OCI-LY1 (cell line): ENCODE data around the gene TUBB3.

ENCODE experiments used
- H2AFZ ChIP-seq: fragments of 200-600 bp; sonication (generic), shearing (Covaris generic); 2 replicates; pipeline ENCODE4 v1.6.0; 2014; ENCODE audit warnings: antibody characterized with exemption, mild to moderate bottlenecking, low read length
- H3F3A ChIP-seq: fragments of 200-600 bp; sonication (generic), shearing (Covaris generic); 2 replicates; pipeline ENCODE4 v1.6.0; 2014; ENCODE audit warnings: mild to moderate bottlenecking, antibody characterized with exemption, low read length, moderate library complexity; ENCODE audit not compliant: insufficient read depth
- H3K27ac ChIP-seq: fragments of 200-600 bp; sonication (generic); 2 replicates; pipeline ENCODE4 v1.5.1; 2014; ENCODE audit warnings: low read length, mixed run types, mild to moderate bottlenecking, low read depth; ENCODE audit not compliant: poor library complexity, severe bottlenecking
- H3K27me3 ChIP-seq: fragments of 200-600 bp; sonication (generic); 2 replicates; pipeline ENCODE4 v1.6.0; 2014; ENCODE audit warnings: antibody characterized with exemption, mild to moderate bottlenecking, low read length, moderate library complexity; ENCODE audit not compliant: insufficient read depth
- H3K36me3 ChIP-seq: fragments of 200-600 bp; sonication (generic); 2 replicates; pipeline ENCODE4 v1.6.1; 2014; ENCODE audit warnings: mild to moderate bottlenecking, antibody characterized with exemption, low read length, moderate library complexity, mixed read lengths; ENCODE audit not compliant: insufficient read depth
- H3K4me1 ChIP-seq: fragments of 200-600 bp; sonication (generic); 2 replicates; pipeline ENCODE4 v1.5.1; 2014; ENCODE audit warnings: mild to moderate bottlenecking, low read length, moderate library complexity; ENCODE audit not compliant: insufficient read depth, severe bottlenecking
- H3K4me2 ChIP-seq: fragments of 200-600 bp; sonication (generic), shearing (Covaris generic); 2 replicates; pipeline ENCODE4 v1.6.1; 2014; ENCODE audit warnings: low read length
- H3K4me3 ChIP-seq: fragments of 200-600 bp; sonication (generic); 2 replicates; pipeline ENCODE4 v1.5.1; 2014; ENCODE audit warnings: low read length, low read depth, mild to moderate bottlenecking, mixed read lengths; ENCODE audit not compliant: poor library complexity, severe bottlenecking
- H3K79me2 ChIP-seq: fragments of 200-600 bp; shearing (Covaris generic); 2 replicates; pipeline ENCODE4 v1.6.1; 2016; ENCODE audit warnings: mixed run types, low read length, mixed read lengths; ENCODE audit not compliant: insufficient read depth
- H3K9ac ChIP-seq: fragments of 200-600 bp; sonication (generic), shearing (Covaris generic); 2 replicates; pipeline ENCODE4 v1.6.1; 2014; ENCODE audit warnings: mild to moderate bottlenecking, low read length, mixed read lengths
- H3K9me2 ChIP-seq: fragments of 200-600 bp; sonication (generic), shearing (Covaris generic); 2 replicates; pipeline ENCODE4 v1.6.1; 2014; ENCODE audit warnings: low read depth, mild to moderate bottlenecking, low read length, mixed read lengths
- H3K9me3 ChIP-seq: fragments of 200-600 bp; shearing (Covaris generic); 2 replicates; pipeline ENCODE4 v1.6.1; 2014; ENCODE audit warnings: low read length, mixed read lengths
- H4K20me1 ChIP-seq: fragments of 200-600 bp; sonication (generic), shearing (Covaris generic); 2 replicates; pipeline ENCODE4 v1.6.0; 2016; ENCODE audit warnings: mild to moderate bottlenecking, low read length; ENCODE audit not compliant: insufficient read depth
- EZH2 ChIP-seq: fragments of 200-600 bp; sonication (generic), shearing (Covaris generic); IDR thresholded peaks from 2 replicates; pipeline ENCODE4 v1.8.0; 2017; ENCODE audit warnings: borderline replicate concordance, mixed run types, mild to moderate bottlenecking, antibody characterized with exemption, low read length, moderate library complexity, mixed read lengths
- TF ChIP-seq, protein P1 (sequence below): fragments of 200-600 bp; sonication (generic), shearing (Covaris generic); IDR thresholded peaks from 2 replicates; pipeline ENCODE4 v1.5.1; 2017; ENCODE audit warnings: mild to moderate bottlenecking, antibody characterized with exemption, low read length, moderate library complexity, mixed read lengths

Gene TUBB3

DNA sequence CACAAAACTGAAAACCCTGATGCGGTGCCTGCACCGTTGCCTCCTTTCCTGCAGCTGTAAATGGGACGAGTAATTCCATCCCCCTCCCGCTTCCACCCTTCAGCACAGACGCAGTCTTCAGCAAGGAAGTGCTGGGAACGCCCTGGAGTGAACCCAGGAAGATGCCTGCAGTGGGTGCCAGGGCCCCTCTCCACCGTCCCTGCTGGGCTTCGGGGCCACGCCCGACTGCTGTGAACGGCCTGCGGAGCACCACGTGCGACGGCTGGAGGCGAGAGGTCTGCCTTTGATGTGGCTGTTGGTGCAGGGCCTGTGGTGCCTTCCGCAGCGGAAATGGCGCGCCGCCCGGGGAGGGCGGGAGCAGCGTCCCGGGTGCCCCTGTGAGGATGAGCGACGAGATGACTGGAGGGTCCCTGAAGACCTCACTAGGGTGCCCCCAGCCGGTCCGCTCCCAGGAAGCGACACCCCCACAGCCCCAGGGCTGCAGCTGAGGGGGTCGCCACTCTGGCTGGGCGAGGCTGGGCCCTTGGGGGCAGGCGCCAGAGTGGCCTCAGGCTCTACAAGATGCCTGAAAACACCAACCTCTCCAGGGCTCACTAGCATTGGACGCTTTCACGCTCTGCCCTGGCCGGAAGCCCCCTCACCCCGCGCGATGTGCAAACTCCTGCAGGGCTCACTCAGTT, 5.2 kb upstream of the TUBB3 start:
- peak overlapping the region; percentile 83 for H3K4me2 ChIP-seq
- H3K4me3 ChIP-seq = peak overlapping the region; percentile 56
- H3K4me1 ChIP-seq = peaks cover 34% of the 10 kb centered on the region
- no peaks in the 10 kb centered on the region for H3K79me2 ChIP-seq
- H3K9ac ChIP-seq = peak overlapping the region; percentile 64
- no peaks in the 10 kb centered on the region for H4K20me1 ChIP-seq
- no peaks in the 10 kb centered on the region for H3K9me2 ChIP-seq
- H3K9me3 ChIP-seq = no peaks in the 10 kb centered on the region
- H3K36me3 ChIP-seq = peaks cover 9% of the 10 kb centered on the region; the same call in 1 of the 2 replicates
- peak overlapping the region; percentile 86 for H3K27ac ChIP-seq
- TF ChIP-seq, protein P1, sequence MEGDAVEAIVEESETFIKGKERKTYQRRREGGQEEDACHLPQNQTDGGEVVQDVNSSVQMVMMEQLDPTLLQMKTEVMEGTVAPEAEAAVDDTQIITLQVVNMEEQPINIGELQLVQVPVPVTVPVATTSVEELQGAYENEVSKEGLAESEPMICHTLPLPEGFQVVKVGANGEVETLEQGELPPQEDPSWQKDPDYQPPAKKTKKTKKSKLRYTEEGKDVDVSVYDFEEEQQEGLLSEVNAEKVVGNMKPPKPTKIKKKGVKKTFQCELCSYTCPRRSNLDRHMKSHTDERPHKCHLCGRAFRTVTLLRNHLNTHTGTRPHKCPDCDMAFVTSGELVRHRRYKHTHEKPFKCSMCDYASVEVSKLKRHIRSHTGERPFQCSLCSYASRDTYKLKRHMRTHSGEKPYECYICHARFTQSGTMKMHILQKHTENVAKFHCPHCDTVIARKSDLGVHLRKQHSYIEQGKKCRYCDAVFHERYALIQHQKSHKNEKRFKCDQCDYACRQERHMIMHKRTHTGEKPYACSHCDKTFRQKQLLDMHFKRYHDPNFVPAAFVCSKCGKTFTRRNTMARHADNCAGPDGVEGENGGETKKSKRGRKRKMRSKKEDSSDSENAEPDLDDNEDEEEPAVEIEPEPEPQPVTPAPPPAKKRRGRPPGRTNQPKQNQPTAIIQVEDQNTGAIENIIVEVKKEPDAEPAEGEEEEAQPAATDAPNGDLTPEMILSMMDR = no peak
- no peak for TF ChIP-seq EZH2
- no peaks in the 10 kb centered on the region for H3F3A ChIP-seq
- H2AFZ ChIP-seq = no peak overlapping the region
- H3K27me3 ChIP-seq = no peaks in the 10 kb centered on the region

DNA sequence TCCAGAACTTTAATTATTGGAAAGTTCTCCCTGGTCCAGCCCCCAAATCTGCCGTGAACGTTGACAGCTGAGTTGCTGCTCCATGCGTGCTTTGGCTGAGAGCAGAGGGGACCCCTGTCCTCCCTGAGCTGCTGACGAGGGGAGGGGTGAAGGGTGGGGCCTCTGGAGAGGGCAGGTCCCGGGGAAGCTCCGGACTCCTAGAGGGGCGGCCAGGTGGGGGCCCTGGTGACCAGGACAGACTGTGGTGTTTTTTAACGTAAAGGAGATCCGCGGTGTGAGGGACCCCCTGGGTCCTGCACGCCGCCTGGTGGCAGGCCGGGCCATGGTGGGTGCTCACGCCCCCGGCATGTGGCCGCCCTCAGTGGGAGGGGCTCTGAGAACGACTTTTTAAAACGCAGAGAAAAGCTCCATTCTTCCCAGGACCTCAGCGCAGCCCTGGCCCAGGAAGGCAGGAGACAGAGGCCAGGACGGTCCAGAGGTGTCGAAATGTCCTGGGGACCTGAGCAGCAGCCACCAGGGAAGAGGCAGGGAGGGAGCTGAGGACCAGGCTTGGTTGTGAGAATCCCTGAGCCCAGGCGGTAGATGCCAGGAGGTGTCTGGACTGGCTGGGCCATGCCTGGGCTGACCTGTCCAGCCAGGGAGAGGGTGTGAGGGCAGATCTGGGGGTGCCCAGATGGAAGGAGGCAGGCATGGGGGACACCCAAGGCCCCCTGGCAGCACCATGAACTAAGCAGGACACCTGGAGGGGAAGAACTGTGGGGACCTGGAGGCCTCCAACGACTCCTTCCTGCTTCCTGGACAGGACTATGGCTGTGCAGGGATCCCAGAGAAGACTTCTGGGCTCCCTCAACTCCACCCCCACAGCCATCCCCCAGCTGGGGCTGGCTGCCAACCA, 4.4 kb upstream of the TUBB3 start, which contains the start of gene MC1R:
MC1R (plus strand) TSS at position 410 of the 895 bp plus-strand sequence; CDS start at position 807, 397 bp downstream.
- no peak within 1 kb of the TSS for H2AFZ ChIP-seq
- peaks cover 39% of the 10 kb centered on the region for H3K4me1 ChIP-seq
- no peak for TF ChIP-seq EZH2
- TF ChIP-seq, protein P1 = peak; percentile 75

DNA sequence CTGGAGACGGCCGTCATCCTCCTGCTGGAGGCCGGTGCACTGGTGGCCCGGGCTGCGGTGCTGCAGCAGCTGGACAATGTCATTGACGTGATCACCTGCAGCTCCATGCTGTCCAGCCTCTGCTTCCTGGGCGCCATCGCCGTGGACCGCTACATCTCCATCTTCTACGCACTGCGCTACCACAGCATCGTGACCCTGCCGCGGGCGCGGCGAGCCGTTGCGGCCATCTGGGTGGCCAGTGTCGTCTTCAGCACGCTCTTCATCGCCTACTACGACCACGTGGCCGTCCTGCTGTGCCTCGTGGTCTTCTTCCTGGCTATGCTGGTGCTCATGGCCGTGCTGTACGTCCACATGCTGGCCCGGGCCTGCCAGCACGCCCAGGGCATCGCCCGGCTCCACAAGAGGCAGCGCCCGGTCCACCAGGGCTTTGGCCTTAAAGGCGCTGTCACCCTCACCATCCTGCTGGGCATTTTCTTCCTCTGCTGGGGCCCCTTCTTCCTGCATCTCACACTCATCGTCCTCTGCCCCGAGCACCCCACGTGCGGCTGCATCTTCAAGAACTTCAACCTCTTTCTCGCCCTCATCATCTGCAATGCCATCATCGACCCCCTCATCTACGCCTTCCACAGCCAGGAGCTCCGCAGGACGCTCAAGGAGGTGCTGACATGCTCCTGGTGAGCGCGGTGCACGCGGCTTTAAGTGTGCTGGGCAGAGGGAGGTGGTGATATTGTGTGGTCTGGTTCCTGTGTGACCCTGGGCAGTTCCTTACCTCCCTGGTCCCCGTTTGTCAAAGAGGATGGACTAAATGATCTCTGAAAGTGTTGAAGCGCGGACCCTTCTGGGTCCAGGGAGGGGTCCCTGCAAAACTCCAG, 3.4 kb upstream of the TUBB3 start:
- H3K36me3 ChIP-seq = no peaks in the 10 kb centered on the region
- no peak overlapping the region for H3K4me2 ChIP-seq
- H3K9ac ChIP-seq = no peak overlapping the region
- H3K79me2 ChIP-seq = no peaks in the 10 kb centered on the region
- TF ChIP-seq, protein P1 = no peak
- no peaks in the 10 kb centered on the region for H4K20me1 ChIP-seq
- no peaks in the 10 kb centered on the region for H3F3A ChIP-seq
- H2AFZ ChIP-seq = no peak overlapping the region
- no peaks in the 10 kb centered on the region for H3K9me2 ChIP-seq
- H3K9me3 ChIP-seq = no peaks in the 10 kb centered on the region
- peaks cover 49% of the 10 kb centered on the region for H3K4me1 ChIP-seq
- no peaks in the 10 kb centered on the region for H3K27me3 ChIP-seq
- no peak overlapping the region for H3K27ac ChIP-seq
- H3K4me3 ChIP-seq = no peak overlapping the region

More for the DNA sequence above, 4.4 kb upstream of the TUBB3 start, which contains the start of gene MC1R:
- H3K9ac ChIP-seq = peak within 1 kb of the TSS; percentile 64
- H3K4me3 ChIP-seq = peak within 1 kb of the TSS; percentile 56
- peak within 1 kb of the TSS; percentile 83 for H3K4me2 ChIP-seq
- no peaks in the 10 kb centered on the region for H3K9me2 ChIP-seq
- peaks cover under 1% of the 10 kb centered on the region; the same call in 1 of the 2 replicates for H3K36me3 ChIP-seq
- H3K27ac ChIP-seq = peak within 1 kb of the TSS; percentile 86
- no peaks in the 10 kb centered on the region for H4K20me1 ChIP-seq
- H3K27me3 ChIP-seq = no peaks in the 10 kb centered on the region
- no peaks in the 10 kb centered on the region for H3K9me3 ChIP-seq
- H3K79me2 ChIP-seq = no peaks in the 10 kb centered on the region
- no peaks in the 10 kb centered on the region for H3F3A ChIP-seq
